LNCaP clone FGC (cell line): ENCODE data around the gene CYFIP2.

Experiments used
- DNase-seq: peaks from one replicate; pipeline ENCODE4 v3.0.0-alpha.2; 2011; ENCODE audit warnings: low read depth
- H3K4me3 ChIP-seq: 2 replicates; pipeline ENCODE4 v1.5.1; 2011; ENCODE audit warnings: mild to moderate bottlenecking, low read depth, low read length, control low read depth
- CTCF ChIP-seq: IDR thresholded peaks from 2 replicates; pipeline ENCODE4 v1.5.1; 2012; ENCODE audit warnings: mild to moderate bottlenecking; ENCODE audit not compliant: control insufficient read depth, insufficient read depth; ENCODE audit errors: extremely low read depth

The CYFIP2 gene

GRCh38 chr5:157286761-157287211 lies 20.9 kb downstream of the CYFIP2 start:
- no peak for DNase-seq
- no peak for TF ChIP-seq CTCF
- no peak overlapping the region for H3K4me3 ChIP-seq

GRCh38 chr5:157288405-157289163 lies 22.7 kb downstream of the CYFIP2 start:
- DNase-seq: no peak
- no peak overlapping the region for H3K4me3 ChIP-seq
- no peak for TF ChIP-seq CTCF

GRCh38 chr5:157289164-157289819 lies 23.4 kb downstream of the CYFIP2 start:
- no peak for TF ChIP-seq CTCF
- DNase-seq: no peak
- no peak overlapping the region for H3K4me3 ChIP-seq

- no peak overlapping the region for H3K4me3 ChIP-seq
- no peak for TF ChIP-seq CTCF
- DNase-seq: no peak
These were observed 24.4 kb downstream of the CYFIP2 start for GRCh38 chr5:157290156-157290980.

- TF ChIP-seq CTCF: no peak
- no peak overlapping the region for H3K4me3 ChIP-seq
- DNase-seq: no peak
These were observed 25.2 kb downstream of the CYFIP2 start for GRCh38 chr5:157290981-157291711.

GRCh38 chr5:157292599-157292998 lies 26.7 kb downstream of the CYFIP2 start:
- DNase-seq: no peak
- H3K4me3 ChIP-seq: no peak overlapping the region
- no peak for TF ChIP-seq CTCF
